ENCODE measurements around the gene SMIM36. TPM values are rescaled to one million over a fixed set of nuclear protein-coding genes. Genes with fewer than 3 reads are reported as not detected.

Gene SMIM36
- total and polyA plus RNA-seq, 2 experiments from 2014 or later = not detected

DNA sequence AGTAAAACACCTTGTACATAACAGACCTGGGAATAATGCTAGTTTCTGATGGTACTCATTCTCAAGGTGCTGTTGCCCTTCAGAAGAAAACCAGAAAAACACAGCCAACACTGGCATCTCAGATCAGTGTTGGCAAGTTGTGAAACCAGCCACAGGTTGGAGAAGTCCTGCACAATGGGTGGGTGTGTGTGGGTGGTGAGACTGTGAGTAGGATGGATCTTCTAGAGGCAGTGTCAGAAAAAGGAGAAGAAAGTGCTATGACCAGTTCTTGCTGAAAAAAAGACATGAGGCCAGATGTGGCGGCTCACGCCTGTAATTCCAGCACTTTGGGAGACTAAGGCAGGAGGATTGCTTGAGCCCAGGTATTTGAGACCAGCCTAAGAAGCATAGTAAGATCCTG, 35.2 kb upstream of the SMIM36 start:
- H3K27me3 ChIP-seq (ENCODE audit: insufficient read depth) = no peaks in the 10 kb centered on the region
- H3K27me3 Mint-ChIP-seq (ENCODE audit: insufficient read depth, low read depth, poor library complexity) = no peaks in the 10 kb centered on the region

More for the DNA sequence above, 35.2 kb upstream of the SMIM36 start:
- H3K4me3 Mint-ChIP-seq = no peak overlapping the region
- no peaks in the 10 kb centered on the region; the same call in 2 of the 3 replicates for H3K36me3 Mint-ChIP-seq (ENCODE audit: low read depth)
- Histone ChIP-seq H3F3A (replicated peaks; ENCODE audit: low read depth) (no peaks in the 10 kb centered on the region), H2AFZ (no peak overlapping the region), H4K20me1 (replicated peaks; ENCODE audit: insufficient read depth) (no peaks in the 10 kb centered on the region), H3K4me1 (ENCODE audit: insufficient read depth) (peaks cover 4% of the 10 kb centered on the region; the same call in 1 of the 2 replicates), H3K36me3 (ENCODE audit: insufficient read depth) (no peaks in the 10 kb centered on the region), H3K4me2 (no peak overlapping the region), H3K79me2 (replicated peaks; ENCODE audit: insufficient read depth) (no peaks in the 10 kb centered on the region), H3K4me3 (no peak overlapping the region), H3K27ac (ENCODE audit: low read depth) (no peak overlapping the region), H3K9me2 (ENCODE audit: insufficient read depth) (no peaks in the 10 kb centered on the region)
- peaks cover 3% of the 10 kb centered on the region; the same call in 2 of the 3 replicates for H3K4me1 Mint-ChIP-seq
- DNase-seq (ENCODE audit: low spot score) (no peak), ATAC-seq (no peak)
- TF ChIP-seq, protein P1, sequence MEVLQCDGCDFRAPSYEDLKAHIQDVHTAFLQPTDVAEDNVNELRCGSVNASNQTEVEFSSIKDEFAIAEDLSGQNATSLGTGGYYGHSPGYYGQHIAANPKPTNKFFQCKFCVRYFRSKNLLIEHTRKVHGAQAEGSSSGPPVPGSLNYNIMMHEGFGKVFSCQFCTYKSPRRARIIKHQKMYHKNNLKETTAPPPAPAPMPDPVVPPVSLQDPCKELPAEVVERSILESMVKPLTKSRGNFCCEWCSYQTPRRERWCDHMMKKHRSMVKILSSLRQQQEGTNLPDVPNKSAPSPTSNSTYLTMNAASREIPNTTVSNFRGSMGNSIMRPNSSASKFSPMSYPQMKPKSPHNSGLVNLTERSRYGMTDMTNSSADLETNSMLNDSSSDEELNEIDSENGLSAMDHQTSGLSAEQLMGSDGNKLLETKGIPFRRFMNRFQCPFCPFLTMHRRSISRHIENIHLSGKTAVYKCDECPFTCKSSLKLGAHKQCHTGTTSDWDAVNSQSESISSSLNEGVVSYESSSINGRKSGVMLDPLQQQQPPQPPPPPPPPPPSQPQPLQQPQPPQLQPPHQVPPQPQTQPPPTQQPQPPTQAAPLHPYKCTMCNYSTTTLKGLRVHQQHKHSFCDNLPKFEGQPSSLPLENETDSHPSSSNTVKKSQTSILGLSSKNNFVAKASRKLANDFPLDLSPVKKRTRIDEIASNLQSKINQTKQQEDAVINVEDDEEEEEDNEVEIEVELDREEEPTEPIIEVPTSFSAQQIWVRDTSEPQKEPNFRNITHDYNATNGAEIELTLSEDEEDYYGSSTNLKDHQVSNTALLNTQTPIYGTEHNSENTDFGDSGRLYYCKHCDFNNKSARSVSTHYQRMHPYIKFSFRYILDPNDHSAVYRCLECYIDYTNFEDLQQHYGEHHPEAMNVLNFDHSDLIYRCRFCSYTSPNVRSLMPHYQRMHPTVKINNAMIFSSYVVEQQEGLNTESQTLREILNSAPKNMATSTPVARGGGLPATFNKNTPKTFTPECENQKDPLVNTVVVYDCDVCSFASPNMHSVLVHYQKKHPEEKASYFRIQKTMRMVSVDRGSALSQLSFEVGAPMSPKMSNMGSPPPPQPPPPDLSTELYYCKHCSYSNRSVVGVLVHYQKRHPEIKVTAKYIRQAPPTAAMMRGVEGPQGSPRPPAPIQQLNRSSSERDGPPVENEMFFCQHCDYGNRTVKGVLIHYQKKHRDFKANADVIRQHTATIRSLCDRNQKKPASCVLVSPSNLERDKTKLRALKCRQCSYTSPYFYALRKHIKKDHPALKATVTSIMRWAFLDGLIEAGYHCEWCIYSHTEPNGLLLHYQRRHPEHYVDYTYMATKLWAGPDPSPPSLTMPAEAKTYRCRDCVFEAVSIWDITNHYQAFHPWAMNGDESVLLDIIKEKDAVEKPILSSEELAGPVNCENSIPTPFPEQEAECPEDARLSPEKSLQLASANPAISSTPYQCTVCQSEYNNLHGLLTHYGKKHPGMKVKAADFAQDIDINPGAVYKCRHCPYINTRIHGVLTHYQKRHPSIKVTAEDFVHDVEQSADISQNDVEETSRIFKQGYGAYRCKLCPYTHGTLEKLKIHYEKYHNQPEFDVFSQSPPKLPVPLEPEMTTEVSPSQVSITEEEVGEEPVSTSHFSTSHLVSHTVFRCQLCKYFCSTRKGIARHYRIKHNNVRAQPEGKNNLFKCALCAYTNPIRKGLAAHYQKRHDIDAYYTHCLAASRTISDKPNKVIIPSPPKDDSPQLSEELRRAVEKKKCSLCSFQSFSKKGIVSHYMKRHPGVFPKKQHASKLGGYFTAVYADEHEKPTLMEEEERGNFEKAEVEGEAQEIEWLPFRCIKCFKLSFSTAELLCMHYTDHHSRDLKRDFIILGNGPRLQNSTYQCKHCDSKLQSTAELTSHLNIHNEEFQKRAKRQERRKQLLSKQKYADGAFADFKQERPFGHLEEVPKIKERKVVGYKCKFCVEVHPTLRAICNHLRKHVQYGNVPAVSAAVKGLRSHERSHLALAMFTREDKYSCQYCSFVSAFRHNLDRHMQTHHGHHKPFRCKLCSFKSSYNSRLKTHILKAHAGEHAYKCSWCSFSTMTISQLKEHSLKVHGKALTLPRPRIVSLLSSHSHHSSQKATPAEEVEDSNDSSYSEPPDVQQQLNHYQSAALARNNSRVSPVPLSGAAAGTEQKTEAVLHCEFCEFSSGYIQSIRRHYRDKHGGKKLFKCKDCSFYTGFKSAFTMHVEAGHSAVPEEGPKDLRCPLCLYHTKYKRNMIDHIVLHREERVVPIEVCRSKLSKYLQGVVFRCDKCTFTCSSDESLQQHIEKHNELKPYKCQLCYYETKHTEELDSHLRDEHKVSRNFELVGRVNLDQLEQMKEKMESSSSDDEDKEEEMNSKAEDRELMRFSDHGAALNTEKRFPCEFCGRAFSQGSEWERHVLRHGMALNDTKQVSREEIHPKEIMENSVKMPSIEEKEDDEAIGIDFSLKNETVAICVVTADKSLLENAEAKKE (CRISPR knock-in tag; IDR thresholded peaks at IDR 0.05) = no peak
- TF ChIP-seq, protein P2, sequence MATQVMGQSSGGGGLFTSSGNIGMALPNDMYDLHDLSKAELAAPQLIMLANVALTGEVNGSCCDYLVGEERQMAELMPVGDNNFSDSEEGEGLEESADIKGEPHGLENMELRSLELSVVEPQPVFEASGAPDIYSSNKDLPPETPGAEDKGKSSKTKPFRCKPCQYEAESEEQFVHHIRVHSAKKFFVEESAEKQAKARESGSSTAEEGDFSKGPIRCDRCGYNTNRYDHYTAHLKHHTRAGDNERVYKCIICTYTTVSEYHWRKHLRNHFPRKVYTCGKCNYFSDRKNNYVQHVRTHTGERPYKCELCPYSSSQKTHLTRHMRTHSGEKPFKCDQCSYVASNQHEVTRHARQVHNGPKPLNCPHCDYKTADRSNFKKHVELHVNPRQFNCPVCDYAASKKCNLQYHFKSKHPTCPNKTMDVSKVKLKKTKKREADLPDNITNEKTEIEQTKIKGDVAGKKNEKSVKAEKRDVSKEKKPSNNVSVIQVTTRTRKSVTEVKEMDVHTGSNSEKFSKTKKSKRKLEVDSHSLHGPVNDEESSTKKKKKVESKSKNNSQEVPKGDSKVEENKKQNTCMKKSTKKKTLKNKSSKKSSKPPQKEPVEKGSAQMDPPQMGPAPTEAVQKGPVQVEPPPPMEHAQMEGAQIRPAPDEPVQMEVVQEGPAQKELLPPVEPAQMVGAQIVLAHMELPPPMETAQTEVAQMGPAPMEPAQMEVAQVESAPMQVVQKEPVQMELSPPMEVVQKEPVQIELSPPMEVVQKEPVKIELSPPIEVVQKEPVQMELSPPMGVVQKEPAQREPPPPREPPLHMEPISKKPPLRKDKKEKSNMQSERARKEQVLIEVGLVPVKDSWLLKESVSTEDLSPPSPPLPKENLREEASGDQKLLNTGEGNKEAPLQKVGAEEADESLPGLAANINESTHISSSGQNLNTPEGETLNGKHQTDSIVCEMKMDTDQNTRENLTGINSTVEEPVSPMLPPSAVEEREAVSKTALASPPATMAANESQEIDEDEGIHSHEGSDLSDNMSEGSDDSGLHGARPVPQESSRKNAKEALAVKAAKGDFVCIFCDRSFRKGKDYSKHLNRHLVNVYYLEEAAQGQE (IDR thresholded peaks at IDR 0.05; ENCODE audit: unreplicated experiment) = no peak
- TF ChIP-seq ZNF114 (CRISPR knock-in tag; IDR thresholded peaks at IDR 0.05) (no peak), STAT1 (IDR thresholded peaks at IDR 0.05; ENCODE audit: unreplicated experiment) (no peak), NANOG (IDR thresholded peaks at IDR 0.05; ENCODE audit: borderline replicate concordance) (no peak), EZH2 (IDR thresholded peaks at IDR 0.05; ENCODE audit: low read depth, unreplicated experiment) (no peak)
- peaks cover 5% of the 10 kb centered on the region; the same call in 2 of the 3 replicates for H3K9me3 Mint-ChIP-seq
- H3K27ac Mint-ChIP-seq = no peak overlapping the region
